Colonic mucosa (tissue), 4 donors: ENCODE data around the gene TAC4. TPM values are rescaled to one million over a fixed set of nuclear protein-coding genes. Genes with fewer than 3 reads are reported as not detected.
A peak's percentile ranks its signal among the peaks of the same experiment; 100 is the strongest.

ENCODE experiments used
- DNase-seq: peaks from one replicate; pipeline ENCODE4 v3.0.0-alpha.2; 2020
- H3K27ac ChIP-seq: fragments of 200-600 bp; one replicate; pipeline ENCODE4 v1.8.0; 2021
- H3K27me3 ChIP-seq: fragments of 200-600 bp; one replicate; pipeline ENCODE4 v1.8.0; 2021
- H3K36me3 ChIP-seq: fragments of 200-600 bp; one replicate; pipeline ENCODE4 v1.8.0; 2021
- H3K4me1 ChIP-seq: fragments of 200-600 bp; one replicate; pipeline ENCODE4 v1.8.0; 2021; ENCODE audit warnings: mild to moderate bottlenecking
- H3K4me3 ChIP-seq: fragments of 200-600 bp; one replicate; pipeline ENCODE4 v1.8.0; 2021
- H3K9ac ChIP-seq, 2 donors: one replicate each; pipeline ENCODE4 v1.7.0; 2013; ENCODE audit warnings: control low read depth in 2 of 2, low read depth in 2 of 2, low read length in 2 of 2
- H3K9me3 ChIP-seq: fragments of 200-600 bp; one replicate; pipeline ENCODE4 v1.8.0; 2021
- intact Hi-C: fragments of 100-400 bp; cut with DNase I; formaldehyde crosslinking; loops from one replicate; pipeline ENCODE4 v1.14.1; 2022
- total RNA-seq, 2 donors: library from RNA; stranded (reverse); fragmentation: NEBNext Ultra II Directional in 1 of 2; extraction: Animal tissue kit (Norgen Biotek cat#: 25700) in 1 of 2; gene quantifications; one replicate each; pipeline ENCODE4 v1.2.1, GENCODE V29; 2021
- TF ChIP-seq, protein P1 (sequence below): fragments of 200-600 bp; IDR thresholded peaks from one replicate; pipeline ENCODE4 v1.8.0; 2022; ENCODE audit warnings: antibody characterized with exemption, mild to moderate bottlenecking
- donor health status: healthy.
- donor health status: DM: no; HTN: no; CAD: no.
- donor health status: DM: no; HTN: no; CAD: no.

The TAC4 gene
- total RNA-seq, 2 donors from 2014 or later, result not detected

DNA sequence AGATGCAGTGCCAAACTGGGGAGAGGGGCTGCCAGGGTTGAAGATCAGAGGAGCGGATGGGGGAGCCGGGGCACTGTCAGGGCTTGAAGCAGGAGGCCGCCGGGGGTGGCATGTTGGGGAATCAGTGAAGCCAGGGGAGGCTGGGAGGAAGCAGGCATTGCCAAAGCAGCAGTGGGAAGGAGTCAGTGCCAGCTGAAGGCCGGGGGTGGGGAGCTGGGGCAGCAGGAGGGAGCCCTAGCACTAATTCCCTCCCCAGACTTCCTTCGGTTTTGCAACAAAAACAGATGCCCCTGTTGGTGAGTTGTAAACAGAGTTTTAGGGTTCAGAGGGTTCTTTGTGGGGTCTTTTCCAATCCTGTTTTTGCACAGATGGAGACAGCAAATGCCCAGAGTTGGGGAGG lies 10.9 kb upstream of the TAC4 start:
- TF ChIP-seq, protein P1, sequence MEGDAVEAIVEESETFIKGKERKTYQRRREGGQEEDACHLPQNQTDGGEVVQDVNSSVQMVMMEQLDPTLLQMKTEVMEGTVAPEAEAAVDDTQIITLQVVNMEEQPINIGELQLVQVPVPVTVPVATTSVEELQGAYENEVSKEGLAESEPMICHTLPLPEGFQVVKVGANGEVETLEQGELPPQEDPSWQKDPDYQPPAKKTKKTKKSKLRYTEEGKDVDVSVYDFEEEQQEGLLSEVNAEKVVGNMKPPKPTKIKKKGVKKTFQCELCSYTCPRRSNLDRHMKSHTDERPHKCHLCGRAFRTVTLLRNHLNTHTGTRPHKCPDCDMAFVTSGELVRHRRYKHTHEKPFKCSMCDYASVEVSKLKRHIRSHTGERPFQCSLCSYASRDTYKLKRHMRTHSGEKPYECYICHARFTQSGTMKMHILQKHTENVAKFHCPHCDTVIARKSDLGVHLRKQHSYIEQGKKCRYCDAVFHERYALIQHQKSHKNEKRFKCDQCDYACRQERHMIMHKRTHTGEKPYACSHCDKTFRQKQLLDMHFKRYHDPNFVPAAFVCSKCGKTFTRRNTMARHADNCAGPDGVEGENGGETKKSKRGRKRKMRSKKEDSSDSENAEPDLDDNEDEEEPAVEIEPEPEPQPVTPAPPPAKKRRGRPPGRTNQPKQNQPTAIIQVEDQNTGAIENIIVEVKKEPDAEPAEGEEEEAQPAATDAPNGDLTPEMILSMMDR, result no peak
- H3K27ac ChIP-seq, result no peak overlapping the region
- H3K9ac ChIP-seq, result no peak overlapping the region
- H3K4me3 ChIP-seq, result no peak overlapping the region
- H3K9me3 ChIP-seq, result no peaks in the 10 kb centered on the region
- intact Hi-C loops, result loop anchor here (10.0 kb wide), 1 partner anchor 164 kb away; no protein-coding TSS in a partner anchor
- DNase-seq, result no peak
- no peaks in the 10 kb centered on the region for H3K36me3 ChIP-seq
- H3K4me1 ChIP-seq, result no peaks in the 10 kb centered on the region
- H3K27me3 ChIP-seq, result no peaks in the 10 kb centered on the region

DNA sequence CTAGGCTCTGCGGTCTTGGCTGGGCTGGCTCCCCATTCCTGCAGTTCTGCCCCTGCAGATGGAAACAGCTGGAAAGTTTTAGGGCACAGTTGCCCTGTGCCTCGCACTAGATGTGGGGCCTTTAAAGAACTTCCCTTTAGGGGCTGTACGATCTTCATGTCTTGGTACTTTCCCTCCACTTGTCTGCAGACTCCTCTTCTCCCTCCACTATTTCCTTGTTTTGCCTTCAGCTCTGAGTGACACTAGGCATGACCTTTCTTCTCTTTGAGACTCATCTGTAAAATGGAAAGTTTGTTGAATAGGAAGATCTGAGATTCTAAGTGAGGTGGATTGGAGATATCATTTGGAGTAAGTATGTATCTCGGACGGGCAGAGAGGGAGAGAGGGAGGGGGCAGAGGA lies 6.3 kb upstream of the TAC4 start:
- TF ChIP-seq, protein P1, result no peak
- no peaks in the 10 kb centered on the region for H3K9me3 ChIP-seq
- intact Hi-C loops, result loop anchor here (5.0 to 10.0 kb wide), 2 partner anchors 159 to 282 kb away; no protein-coding TSS in a partner anchor
- H3K9ac ChIP-seq, result no peak overlapping the region
- DNase-seq, result no peak
- no peak overlapping the region for H3K27ac ChIP-seq
- H3K36me3 ChIP-seq, result no peaks in the 10 kb centered on the region
- no peak overlapping the region for H3K4me3 ChIP-seq
- no peaks in the 10 kb centered on the region for H3K27me3 ChIP-seq
- no peaks in the 10 kb centered on the region for H3K4me1 ChIP-seq

DNA sequence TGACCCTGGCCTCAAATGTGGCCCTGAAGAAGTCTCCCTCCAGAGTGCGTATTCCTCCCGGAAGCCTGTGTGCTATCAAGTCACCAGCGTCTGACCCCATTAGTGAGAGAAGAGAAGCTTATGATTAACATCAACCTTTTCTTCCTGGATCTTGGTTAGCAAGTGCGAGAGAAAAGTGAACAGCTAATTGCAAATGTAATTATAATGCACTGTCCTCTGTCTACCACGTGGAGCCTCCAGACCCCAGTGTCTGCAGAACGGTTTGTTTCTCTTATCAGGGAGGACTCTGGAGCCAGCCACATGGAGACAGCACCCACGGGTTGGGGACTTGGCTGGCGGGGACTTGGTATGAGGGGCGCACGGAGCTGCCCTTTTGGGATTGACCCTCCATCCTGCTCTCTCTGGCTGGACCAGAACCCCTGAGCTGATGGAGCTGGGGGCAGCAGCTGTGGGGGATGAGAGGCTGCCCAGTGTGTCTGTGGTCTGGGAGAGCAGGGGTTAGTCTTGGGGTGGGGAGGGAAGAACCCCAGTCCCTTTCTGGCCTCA lies 5.7 kb upstream of the TAC4 start:
- H3K9me3 ChIP-seq, result no peaks in the 10 kb centered on the region
- intact Hi-C loops, result loop anchor here (5.0 to 10.0 kb wide), 2 partner anchors 159 to 281 kb away; no protein-coding TSS in a partner anchor
- no peak overlapping the region for H3K27ac ChIP-seq
- TF ChIP-seq, protein P1, result no peak
- no peak overlapping the region for H3K4me3 ChIP-seq
- no peak overlapping the region for H3K9ac ChIP-seq
- no peak for DNase-seq
- H3K27me3 ChIP-seq, result no peaks in the 10 kb centered on the region
- no peaks in the 10 kb centered on the region for H3K4me1 ChIP-seq
- H3K36me3 ChIP-seq, result no peaks in the 10 kb centered on the region

DNA sequence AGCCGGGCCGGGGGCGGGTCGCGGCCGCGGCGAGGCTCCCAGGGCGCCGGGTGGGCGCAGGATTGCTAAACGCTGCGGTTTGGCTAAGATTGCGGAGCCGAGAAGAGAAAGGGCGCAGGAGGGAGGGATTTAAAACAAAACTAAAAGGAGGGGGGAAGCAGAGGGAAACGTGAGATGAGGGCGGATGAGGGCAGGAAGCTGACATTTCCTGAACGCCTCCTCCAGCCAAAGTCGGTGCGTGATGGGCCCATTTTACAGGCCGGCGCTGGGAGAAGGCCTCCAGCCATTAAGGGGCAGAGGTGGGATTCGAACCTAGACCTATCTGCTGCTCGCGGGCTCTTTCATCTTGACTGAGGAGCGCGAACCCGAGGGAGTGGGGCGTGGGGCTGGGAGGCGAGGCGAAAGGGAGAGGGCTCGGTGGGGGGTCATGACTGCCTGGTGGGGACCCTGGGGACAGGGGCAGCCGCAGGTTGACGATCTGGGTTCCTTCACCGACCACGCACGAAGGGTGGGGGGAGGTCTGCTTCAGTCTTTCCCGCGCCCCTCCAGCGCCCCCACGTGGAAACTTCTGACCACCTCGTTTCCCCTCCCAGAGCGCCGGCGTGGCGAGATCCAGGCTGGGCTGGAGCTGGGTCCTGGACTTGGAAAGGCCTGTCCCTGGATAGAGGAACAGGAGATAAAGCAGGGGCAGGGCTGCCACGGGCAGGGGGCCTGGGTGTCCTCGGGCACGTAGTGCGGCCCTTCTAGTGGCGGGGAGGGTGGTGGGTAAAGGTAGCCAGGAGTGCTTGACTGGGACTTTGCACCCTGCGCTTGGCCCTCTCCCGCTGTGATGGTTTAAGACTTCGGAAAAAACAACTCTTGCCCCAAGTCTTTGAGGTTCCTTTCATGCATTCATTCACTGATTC lies 3.8 kb upstream of the TAC4 start:
- intact Hi-C loops, result loop anchor here (5.0 to 10.0 kb wide), 2 partner anchors 157 to 279 kb away; no protein-coding TSS in a partner anchor
- peak; percentile 73 for DNase-seq
- no peaks in the 10 kb centered on the region for H3K9me3 ChIP-seq
- no peaks in the 10 kb centered on the region for H3K36me3 ChIP-seq
- H3K27me3 ChIP-seq, result no peaks in the 10 kb centered on the region
- TF ChIP-seq, protein P1, result peak; percentile 42
- H3K27ac ChIP-seq, result no peak overlapping the region
- peak overlapping the region; percentile 40 for H3K4me3 ChIP-seq
- H3K9ac ChIP-seq, result peak overlapping the region; percentile 19 to 72
- H3K4me1 ChIP-seq, result no peaks in the 10 kb centered on the region

DNA sequence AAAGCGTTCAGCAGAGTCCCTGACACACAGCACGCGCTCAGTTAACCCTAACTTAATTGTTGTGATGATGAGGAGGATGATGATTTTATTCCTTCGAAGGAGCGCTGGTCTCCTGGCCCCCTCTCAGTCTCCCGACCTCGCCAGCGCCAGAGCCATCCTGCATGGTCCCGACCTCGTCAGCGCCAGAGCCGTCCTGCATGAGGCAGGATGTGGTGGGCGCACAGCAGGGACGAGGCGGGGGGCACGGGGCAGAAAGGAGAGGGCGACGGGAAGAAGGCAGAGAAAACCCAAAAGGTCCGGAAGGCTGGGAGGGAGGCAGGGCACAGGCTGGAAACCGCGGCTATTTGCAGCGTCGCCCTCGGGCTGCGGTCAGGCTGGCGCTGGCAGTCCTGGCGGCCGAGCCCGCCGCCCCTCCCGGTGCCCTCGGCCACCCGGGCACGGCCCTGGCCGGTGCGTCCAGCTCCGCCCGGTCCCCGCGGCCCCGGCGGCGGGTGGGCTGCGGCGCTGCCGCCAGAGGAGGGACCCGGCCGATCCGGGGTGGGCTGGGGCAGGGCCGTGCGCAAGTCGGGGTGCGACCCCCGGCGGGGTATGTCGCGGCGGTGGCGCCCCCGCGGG lies 3.0 kb upstream of the TAC4 start:
- Histone ChIP-seq H3K36me3 (no peaks in the 10 kb centered on the region), H3K27ac (no peak overlapping the region), H3K9me3 (no peaks in the 10 kb centered on the region), H3K27me3 (no peaks in the 10 kb centered on the region), H3K4me3 (peak overlapping the region; percentile 40), H3K4me1 (no peaks in the 10 kb centered on the region), H3K9ac (peak overlapping the region in 1 of 2 donors; percentile 72)
- TF ChIP-seq, protein P1, result no peak
- intact Hi-C loops, result loop anchor here (5.0 to 10.0 kb wide), 2 partner anchors 156 to 279 kb away; no protein-coding TSS in a partner anchor
- no peak for DNase-seq
